Stimulated activated CD8-positive, alpha-beta memory T cell treated with anti-CD3 and anti-CD28 coated beads, Interleukin-4, amount 100 ng/mL, for 1 hour (primary cell): Measurements from ENCODE around the gene C2CD3.
"Not testable (repeated sequence)": the region's sequence is repeated elsewhere in the genome, so short reads cannot be mapped to it uniquely, and the experiment has no call there.

Experiments used
- DNase-seq, 2 donors: peaks; one replicate each; pipeline ENCODE4 v3.0.0-alpha.2; 2020; ENCODE audit warnings: low read depth in 2 of 2, low spot score in 1 of 2

Gene C2CD3

DNA sequence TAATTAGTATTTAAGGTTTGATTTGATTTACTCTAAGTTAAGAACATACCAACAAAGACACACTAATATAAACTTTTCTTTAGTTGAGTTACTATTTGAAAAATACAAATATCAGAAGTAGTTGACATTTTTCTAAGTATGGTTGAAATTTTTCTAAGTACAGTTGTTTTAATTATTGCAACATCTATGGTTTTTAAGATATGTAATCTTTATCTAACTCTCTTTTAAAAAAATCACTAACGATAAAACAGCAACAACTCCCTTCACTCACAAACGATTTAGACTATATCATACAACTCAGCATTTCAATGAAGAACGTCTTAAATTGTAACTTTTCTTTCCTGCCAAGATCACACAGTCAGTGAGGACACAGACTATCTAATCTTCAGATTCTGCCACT is 2.0 kb downstream of the C2CD3 start:
- no peak for DNase-seq

DNA sequence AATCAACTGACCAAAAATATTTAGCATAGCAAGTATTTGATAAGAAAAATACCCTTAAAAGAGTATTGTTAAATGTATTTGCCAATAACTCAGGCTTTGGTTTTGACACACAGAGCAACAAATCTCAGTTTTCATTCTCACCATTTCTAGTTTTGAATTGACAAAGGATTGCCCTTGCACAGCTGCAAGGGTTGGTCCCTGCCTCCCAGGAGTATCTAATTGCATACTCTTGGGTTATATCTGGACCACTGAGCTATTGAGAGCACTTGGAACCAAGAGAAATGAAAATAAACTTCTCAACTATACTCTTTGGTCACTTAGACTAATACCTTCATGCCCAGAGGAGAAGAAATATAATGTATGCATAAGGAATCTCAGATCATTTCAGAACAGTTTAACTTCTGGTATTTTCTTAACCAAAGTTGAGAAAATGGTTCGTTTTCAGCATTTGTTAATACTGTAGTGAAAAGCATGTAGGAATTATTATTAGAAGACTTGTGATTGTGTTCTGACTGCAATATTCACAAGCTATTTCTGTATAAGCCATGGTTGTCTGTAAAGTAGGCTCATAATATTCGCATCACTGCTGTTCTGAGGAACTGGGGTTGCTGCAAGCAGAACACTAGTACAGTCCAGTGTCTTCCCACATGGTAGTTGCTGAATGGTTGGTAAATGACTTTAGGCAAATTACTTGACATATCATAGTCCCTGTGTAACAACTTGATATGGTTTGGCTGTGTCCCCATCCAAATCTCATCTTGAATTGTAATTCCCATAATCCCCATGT is 7.9 kb downstream of the C2CD3 start:
- DNase-seq: no peak

DNA sequence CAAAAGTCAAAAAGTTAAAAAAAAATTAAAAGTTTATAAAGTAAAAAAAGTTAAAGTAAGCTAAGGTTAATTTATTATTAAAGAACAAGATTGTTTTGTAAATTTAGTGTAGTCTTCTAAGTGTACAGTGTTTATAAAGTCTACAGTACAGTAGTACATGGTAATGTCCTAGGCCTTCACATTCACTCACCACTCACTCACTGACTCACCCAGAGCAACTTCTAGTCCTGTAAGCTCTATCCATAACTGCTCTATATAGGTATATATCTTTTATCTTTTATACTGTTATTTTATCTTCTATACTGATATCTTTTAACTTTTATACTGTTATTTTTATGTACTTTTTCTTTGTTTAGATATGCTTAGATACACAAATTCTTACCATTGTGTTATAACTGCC is 11.2 kb downstream of the C2CD3 start:
- no peak for DNase-seq

DNA sequence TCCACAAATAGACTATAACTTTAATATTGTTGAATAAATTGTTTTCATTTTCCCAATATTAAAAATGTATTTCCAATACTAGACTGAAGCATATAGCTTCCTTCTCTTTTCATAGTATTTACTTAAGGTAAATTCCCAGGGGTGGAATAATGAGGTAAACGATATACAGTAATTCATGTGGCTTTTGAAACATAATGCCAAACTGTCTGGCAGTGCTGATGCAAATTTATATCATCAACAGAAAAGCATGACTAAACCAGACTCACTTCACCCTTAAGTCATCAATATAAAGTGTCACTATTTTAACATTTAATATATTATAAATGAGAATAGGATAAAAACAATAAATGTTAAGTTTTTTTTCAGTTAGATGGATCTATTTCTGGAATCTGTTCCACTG is 13.6 kb downstream of the C2CD3 start:
- no peak for DNase-seq

DNA sequence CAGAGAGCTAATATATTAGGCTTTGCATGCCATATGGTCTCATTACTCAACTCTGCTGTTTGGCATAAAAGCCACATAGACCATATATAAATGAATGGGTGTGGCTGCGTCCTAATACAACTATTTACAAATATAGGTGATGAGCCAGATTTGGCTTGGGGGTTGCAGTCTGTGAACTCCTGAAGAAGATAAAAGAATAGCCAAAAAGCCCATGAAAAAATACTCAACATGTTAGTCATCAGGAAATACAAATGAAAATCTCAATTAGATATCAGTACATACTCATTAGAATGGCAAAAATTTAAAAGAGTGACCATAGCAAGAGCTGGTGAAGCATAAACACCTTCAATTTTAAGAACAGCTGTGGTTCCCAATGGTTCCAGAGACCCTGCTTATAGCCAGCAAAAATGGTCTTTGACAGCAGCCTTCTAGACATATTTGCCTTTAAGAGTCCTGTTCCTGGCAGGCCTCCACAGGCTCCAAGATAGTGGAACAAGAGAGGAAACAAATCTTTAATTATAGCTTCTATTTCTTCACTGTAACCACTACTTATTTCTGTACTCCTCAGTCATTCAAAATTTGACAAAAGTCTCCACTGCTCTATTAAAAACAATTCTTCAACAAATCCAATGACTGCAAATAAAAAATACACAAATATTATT is 16.1 kb downstream of the C2CD3 start:
- DNase-seq: no peak

DNA sequence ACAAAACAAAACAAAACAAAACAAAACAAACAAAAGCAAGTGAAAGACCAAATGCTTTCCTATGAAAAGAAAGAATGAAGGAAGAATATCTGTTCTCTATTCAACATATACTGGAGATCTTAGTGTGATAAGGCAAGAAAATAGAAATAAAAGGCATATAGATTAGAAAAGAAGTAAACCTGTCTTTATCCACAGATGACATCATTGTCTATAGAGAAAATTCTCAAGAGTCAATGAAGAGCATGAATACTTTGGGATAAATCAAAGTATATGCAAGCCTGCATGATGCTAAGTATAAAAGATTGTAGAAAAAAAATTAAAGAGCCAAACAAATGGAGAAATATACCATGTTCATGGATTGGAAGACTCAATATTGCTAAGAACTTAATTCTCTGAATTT is 17.6 kb downstream of the C2CD3 start:
- DNase-seq: no peak

DNA sequence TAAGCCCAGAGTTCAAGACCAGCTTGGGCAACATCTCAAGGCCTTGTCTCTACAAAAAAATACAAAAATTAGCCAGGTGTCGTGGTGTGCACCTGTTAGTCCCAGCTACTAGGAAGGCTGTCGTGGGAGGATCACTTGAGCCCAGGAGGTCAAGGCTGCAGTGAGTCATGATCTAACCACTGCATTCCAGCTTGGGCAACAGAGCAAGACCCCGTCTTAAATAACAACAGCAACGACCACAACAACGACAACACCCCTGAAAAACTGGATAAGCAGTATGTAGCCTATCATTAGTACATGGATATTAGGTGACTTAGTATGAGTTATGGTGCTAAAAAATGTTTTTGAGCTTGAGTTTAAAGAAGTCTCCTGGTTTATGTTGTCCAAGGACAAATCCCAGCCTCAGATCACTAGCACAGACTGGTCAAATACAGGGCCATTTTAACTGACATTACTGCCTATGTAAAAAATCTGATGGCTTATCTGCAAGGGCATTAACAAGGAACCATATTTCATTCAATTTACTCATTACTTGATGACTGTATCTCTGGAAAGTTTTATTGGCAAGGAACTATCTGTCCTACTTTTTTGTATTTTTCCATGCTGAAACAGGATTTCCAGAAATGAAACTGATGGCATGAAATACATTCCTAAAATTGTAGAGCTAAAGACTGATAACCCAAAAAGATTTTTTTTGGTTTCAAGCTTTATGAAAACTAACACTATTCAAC is 23.4 kb downstream of the C2CD3 start:
- no peak for DNase-seq

DNA sequence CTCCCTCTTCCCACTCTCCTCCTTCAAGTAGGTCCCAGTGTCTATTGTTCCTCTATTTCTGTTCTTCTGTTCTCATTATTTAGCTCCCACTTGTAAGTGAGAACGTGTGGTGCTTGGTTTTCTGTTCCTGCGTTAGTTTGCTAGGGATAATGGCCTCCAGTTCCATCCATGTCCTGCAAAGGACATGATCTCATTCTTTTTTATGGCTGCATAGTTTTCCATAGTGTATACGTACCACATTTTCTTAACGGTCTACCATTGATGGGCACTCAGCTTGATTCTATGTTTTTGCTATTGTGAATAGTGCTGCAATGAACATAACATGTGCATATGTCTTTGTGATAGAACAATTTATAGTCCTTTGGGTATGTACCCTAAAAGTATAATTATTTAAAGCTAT is 26.2 kb downstream of the C2CD3 start:
- no peak for DNase-seq

DNA sequence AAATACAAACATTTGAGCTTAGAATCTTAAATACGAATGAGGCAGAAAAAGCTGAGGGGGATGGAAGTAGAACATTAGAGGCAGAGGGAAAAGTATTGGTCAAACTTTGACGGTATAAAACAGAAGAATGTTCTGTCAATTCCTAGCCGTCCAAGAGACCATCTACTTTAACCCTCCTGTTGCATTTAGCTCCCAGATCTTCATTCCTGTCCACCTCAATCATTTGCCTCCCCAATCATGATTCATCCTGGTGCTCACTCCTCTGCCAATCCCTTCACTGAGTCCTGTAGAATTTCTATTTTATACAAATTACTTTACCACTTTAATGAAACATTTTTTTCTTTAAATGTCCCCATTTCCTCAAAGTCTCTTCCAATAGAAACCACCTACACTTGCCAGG is 28.2 kb downstream of the C2CD3 start:
- DNase-seq: no peak

DNA sequence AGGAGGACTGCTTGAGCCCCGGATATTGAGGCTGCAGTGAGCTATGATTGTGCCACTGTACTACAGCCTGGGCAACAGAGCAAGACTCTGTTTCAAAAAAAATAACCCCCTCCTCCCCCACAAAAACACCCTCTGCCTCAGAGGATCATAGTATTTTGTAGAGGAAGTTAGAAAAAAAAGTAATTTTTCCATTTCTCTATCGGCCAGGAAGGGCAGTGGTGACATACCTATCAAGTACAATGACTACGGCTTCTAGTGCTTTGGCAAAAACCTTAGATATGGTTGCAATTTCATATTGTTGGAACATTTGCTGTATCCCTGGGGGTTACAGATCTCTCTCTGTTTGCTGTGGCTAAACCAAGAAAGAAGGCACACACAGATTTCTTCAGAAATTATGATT is 28.9 kb downstream of the C2CD3 start:
- DNase-seq: no peak

DNA sequence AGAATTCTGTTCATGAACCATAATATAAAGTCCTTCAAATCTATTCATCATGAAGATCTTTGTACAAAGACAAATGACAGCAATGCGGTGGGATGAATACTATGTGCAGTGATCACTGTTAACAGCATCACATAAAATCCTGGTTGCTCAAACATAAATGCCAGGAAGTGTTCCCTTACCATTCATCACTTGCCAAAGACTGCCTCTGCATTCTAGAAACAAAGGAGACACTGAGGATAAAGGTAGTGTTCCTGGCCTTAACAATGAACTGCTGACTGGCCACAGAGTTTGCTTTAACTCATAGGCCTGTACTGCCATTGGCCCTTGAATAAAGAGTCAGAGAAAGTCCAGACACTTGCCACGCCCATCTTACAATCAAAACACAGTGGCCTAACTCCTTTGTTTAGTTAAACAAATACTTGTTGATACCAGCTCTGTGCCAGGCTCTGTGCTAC is 29.5 kb downstream of the C2CD3 start:
- DNase-seq: no peak

DNA sequence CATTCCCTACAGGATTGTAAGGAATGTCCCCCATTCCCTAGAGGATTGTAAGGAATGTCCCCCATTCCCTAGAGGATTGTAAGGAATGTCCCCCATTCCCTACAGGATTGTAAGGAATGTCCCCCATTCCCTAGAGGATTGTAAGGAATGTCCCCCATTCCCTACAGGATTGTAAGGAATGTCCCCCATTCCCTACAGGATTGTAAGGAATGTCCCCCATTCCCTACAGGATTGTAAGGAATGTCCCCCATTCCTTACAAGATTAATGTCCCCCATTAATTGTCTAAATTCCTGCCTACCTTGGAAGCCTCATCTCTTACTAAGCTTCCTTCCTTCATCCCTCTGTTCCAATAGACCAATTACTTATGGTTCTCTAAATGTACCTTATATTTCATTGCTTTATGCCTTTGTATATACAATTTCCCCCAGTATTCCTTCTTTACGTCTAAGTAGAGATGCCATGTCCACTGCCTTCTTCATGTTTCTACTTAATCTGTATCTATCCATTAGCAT is 30.8 kb downstream of the C2CD3 start:
- DNase-seq: not testable (repeated sequence)

DNA sequence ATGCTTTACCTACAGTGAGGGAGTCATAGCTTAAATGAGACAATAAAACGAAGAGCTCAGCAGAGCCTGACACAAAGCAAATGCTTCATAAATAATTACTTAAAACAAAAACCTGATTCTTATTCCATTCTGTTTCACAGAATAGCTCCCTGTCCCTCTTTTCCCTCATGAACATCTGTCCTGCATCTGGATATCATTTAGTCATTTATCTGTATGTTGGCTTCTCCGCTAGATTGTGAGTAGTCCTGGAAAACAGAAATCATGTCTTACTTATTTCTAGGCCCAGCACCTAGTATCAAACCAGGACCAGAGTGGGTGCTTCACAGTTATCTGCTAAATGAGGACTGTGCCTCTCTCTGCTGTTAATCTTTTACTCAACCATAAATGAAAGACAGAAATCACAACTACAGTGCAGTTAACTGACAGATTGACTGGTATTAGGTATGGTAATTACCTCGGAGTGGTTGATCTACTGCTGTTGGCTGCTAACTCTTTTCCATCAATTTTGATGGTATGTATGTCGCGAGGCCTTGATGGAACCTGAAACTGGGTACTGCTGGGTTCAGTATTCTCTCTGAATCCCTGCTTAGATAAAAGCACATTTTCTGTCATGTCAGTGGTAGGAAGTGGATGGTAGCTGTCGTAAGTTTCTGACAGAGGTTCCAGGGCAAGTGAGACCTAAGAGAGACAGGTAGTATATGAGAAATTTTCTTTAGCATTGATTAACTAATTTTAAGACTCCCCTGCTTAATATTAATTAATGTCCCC is 31.5 kb downstream of the C2CD3 start:
- DNase-seq: no peak

DNA sequence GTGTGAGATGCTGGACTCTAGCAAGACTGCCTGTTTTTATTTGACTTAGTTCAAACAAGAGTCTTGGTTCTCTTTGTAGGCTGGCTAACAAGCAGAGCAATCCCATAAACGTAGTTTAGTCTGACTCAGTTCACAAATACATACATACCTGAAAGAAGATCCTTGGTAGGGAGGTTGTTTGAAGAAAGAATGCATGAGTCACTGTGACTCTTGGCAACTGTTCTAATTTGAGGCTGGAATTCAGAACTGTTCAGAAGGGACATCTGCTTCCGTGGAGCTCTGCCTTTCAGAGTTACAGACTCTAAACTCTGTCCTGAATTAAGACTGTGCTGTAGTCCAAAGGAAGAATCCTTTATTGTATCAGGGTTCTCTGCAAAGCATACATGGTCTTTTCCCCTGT is 32.2 kb downstream of the C2CD3 start:
- DNase-seq: no peak

DNA sequence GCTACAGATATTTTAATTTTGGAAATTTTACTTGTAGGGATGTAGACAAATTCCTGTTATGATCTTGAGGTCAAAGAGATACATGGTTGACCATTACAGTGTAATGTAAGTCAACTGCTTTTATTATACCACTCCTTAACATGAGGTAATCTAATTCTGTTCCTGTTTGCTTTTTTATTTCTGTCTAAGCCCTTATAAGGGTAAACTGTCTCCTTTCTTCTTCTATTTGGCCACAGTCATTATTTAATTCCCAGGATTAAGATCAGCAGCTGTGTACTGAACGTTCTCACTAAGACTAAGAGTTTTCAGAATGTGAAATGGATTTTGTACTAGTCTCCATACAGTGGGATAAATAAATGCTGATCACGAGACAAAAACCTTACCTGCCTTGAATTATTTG is 32.8 kb downstream of the C2CD3 start:
- DNase-seq: no peak

DNA sequence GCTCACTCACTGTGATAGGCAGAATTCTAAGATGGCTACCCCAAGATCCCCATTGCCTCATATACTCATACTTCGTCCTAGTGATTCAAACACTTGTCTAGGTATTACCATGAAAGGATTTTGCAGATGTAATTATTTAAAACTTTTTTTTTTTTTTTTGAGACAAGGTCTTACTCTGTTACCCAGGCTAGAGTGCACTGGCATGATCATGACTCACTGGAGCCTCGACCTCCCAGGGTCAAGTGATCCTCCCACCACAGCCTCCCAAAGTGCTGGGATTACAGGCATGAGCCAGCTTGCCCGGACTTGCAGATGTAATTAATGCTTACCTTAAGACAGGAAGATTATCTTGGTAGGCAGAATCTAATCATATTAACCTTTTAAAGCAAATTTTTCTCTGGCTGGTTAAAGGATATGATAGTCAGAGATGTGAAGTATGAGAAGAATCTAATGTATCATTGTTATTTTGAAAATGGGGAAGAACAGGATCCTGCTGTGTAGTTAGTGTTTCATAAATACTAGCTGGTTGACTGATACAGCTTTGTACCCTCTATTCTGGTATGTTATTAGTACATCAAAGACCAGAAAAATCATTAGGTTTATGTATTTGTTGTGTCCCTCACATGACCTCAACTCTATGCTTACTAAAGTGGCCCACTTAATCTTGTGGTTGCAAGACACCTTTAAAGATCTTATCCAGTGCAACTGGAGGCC is 35.5 kb downstream of the C2CD3 start:
- no peak for DNase-seq

DNA sequence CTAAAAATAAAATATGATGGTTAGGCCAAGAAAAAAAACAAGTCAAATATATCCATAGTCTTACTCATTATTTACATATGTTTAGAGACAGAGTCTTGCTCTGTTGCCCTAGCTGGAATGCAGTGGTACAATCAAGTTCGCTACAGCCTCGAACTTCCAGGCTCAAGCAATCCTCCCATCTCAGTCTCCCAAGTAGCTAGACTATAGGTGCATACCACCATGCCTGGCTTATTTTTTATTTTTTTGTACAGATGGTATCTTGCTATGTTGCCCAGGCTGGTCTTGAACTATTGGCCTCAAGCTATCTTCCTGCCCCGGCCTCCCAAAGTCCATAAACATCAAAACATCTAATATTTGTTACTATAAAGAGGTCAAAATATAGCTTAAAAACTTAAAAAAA is 36.1 kb downstream of the C2CD3 start:
- no peak for DNase-seq

DNA sequence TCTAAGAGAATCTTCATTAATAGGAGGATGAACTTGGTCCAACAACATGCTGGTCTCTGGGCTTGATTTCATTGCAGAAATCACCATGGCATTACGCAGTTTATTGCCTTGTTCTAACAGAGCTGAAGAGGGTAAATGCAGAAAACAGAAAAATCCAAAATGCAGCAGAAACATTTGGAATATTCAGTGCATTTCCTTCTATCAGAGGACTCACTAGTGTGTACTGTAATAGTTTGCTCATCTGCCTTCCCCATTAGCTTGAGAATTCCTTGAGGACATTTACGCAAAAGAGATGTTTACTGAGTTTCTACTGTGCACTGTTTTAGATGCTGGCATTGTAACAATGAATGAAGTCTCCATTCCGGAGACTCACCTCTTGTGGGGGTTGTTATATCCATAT is 37.4 kb downstream of the C2CD3 start:
- no peak for DNase-seq

DNA sequence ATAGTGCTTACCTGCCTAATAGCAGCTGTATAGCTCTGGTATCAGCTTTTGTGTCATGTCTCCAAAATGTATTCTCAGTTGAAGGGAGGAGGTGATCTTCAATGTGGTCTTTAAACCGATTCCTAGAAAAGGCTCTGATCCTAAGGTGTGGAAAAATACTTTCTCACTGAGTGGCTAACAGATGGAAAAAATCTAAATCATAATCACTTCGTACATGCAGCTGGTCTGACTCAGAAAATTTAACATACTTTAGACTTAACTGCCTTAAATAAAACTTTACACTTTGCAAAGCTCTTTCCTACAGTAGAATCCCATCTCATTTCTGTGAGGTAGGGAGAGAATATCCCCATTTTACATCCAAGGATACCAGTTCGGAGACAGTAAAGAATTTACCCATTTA is 38.0 kb downstream of the C2CD3 start:
- DNase-seq: no peak

DNA sequence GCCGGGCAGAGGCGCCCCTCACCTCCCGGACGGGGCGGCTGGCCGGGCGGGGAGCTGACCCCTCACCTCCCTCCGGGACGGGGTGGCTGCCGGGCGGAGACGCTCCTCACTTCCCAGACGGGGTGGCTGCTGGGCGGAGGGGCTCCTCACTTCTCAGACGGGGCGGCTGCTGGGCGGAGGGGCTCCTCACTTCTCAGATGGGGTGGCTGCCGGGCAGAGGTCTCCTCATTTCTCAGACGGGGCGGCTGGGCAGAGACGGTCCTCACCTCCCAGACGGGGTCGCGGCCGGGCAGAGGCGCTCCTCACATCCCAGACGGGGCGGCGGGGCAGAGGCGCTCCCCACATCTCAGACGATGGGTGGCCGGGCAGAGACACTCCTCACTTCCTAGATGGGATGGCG is 41.7 kb downstream of the C2CD3 start:
- DNase-seq: not testable (repeated sequence)

DNA sequence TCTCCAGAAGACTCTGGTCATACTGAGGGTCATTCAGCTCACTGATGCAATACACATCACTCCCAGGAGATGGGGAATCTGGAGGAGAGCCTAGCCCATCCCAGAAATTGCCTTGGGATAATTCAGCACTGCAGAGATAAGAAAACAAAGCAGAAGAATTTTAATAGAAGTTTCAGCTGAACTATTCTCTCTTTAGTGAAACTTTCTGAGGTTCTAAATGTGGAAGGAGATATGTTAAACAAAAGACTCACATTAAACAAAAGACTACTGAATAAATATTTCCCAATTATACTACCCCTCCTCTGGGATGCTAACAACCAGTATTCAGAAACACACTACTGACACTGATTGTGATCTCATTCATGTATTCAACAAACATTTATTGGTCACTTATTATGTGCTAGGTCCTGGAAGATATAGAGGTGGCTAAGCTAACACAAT is 47.8 kb downstream of the C2CD3 start:
- DNase-seq: no peak
